GM18867 (cell line): ENCODE measurements around the gene DNMT1.

Experiments used
- ATAC-seq: cut with Tn5 transposase; IDR thresholded peaks from one replicate; pipeline ENCODE4 v1.9.1; 2021; ENCODE audit warnings: mild to moderate bottlenecking, moderate library complexity; ENCODE audit not compliant: unreplicated experiment

The DNMT1 gene

GRCh38 chr19:10100163-10100785, 94.5 kb downstream of the DNMT1 start:
- no peak for ATAC-seq

GRCh38 chr19:10096615-10096963, 98.2 kb downstream of the DNMT1 start:
- no peak for ATAC-seq

GRCh38 chr19:10095948-10096614, 98.7 kb downstream of the DNMT1 start:
- peak; percentile 82 for ATAC-seq

- ATAC-seq = no peak
Measured at GRCh38 chr19:10095622-10095947, 99.2 kb downstream of the DNMT1 start.

GRCh38 chr19:10093295-10094186, 101.2 kb downstream of the DNMT1 start:
- no peak for ATAC-seq

GRCh38 chr19:10092648-10093294, 102.0 kb downstream of the DNMT1 start:
- no peak for ATAC-seq

GRCh38 chr19:10091895-10092641, 102.7 kb downstream of the DNMT1 start:
- ATAC-seq = no peak

GRCh38 chr19:10091370-10091687, 103.4 kb downstream of the DNMT1 start:
- ATAC-seq = no peak

GRCh38 chr19:10089801-10090375, 104.9 kb downstream of the DNMT1 start:
- no peak for ATAC-seq

- ATAC-seq = no peak
Measured at GRCh38 chr19:10088949-10089554, 105.7 kb downstream of the DNMT1 start.

GRCh38 chr19:10087296-10088061, 107.3 kb downstream of the DNMT1 start:
- ATAC-seq = no peak

GRCh38 chr19:10086591-10087192, 108.1 kb downstream of the DNMT1 start:
- no peak for ATAC-seq

- ATAC-seq = peak; percentile 87
Measured at GRCh38 chr19:10085641-10086590, 108.8 kb downstream of the DNMT1 start, which contains the start of gene SHFL. Gene SHFL (plus strand): TSS chr19:10086317. CDS start chr19:10086428, 111 bp downstream.

- no peak for ATAC-seq
Measured at GRCh38 chr19:10084803-10085202, 110.0 kb downstream of the DNMT1 start.

GRCh38 chr19:10083911-10084310, 110.8 kb downstream of the DNMT1 start:
- no peak for ATAC-seq
